Umbilical cord (tissue), 2 donors: ENCODE results near the gene ARFRP1. TPM values are rescaled to one million over a fixed set of nuclear protein-coding genes. Genes with fewer than 3 reads are reported as not detected.
"Not testable (repeated sequence)": the region's sequence is repeated elsewhere in the genome, so short reads cannot be mapped to it uniquely, and the experiment has no call there.

ENCODE experiments used
- DNase-seq: peaks from one replicate; pipeline ENCODE4 v3.0.0-alpha.2; 2015; ENCODE audit warnings: low spot score
- total RNA-seq: library from RNA; depleted of rRNA; stranded (reverse); fragments of >200 nt; gene quantifications from one replicate; pipeline ENCODE4 v1.2.3, GENCODE V29; 2014; ENCODE audit warnings: low replicate concordance; ENCODE audit not compliant: insufficient read depth

The ARFRP1 gene
- total RNA-seq, 1 donor from 2014 or later: 38.3 TPM

DNA sequence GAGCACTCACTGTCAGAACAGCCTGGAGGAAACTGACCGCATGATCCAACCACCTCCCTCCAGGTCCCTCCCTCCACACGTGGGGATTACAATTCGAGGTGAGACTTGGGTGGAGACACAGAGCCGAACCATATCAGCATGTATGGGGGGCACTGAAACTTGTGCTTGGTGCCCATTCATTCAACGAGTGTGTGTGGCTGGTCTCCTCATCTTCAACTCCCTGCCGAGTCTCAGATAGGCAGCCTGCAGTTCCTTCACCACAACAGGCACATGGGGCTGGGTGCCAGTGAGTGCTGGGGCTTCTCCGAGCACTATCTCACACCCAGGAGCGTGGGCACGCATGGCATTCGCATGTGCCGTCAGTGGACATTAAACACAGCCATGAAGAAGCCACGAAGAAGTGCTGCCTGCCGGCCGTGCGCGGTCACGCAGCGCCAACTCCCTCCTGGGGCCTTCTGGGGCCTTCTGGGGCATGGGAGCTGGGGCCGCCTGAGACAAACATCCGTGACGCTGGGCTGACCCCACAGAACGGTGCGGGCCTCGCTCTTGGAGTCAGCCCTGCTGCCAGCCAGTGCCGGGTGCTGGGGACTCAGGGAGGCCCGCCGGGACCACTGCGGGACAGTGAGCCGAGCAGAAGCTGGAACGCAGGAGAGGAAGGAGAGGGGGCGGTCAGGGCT lies 50.4 kb downstream of the ARFRP1 start:
- peak; percentile 26 for DNase-seq

DNA sequence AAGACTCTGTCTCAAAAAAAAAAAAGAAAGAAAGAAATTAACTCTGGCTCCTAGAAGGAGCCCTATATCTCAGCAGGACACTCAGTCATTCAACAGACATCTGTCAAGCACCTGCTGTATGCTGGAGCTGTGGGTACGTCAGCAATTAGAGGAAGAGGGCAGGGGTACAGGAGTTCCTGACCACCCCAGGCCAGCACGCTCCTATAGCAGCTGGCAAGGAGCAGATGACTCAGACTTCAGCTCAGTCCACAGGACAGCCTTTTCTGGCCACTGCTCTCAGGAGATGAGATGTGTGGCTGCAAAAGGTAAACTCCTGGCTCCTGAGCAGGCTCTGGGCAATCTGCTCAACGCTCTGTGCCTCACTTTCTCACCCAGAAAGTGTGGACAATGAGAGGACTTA lies 51.3 kb downstream of the ARFRP1 start:
- no peak for DNase-seq

DNA sequence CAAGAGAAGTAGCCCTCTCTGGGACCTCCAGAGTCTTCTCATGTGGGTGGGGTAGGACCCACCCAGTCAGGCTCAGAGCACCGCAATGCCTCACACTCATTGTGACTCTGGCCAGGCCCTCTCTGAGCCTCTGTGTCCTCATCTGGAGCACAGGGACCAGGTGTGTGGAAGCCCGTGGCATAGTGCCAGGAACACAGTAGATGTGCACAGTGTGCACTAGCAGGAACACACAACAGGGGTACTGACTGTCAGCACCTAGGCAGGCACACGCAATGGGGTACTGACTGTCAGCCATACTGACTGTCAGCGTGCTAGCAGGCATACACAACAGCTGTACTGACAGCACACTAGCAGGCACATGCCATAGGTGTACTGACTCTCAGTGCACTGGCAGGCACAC lies 52.5 kb downstream of the ARFRP1 start:
- DNase-seq: no peak

DNA sequence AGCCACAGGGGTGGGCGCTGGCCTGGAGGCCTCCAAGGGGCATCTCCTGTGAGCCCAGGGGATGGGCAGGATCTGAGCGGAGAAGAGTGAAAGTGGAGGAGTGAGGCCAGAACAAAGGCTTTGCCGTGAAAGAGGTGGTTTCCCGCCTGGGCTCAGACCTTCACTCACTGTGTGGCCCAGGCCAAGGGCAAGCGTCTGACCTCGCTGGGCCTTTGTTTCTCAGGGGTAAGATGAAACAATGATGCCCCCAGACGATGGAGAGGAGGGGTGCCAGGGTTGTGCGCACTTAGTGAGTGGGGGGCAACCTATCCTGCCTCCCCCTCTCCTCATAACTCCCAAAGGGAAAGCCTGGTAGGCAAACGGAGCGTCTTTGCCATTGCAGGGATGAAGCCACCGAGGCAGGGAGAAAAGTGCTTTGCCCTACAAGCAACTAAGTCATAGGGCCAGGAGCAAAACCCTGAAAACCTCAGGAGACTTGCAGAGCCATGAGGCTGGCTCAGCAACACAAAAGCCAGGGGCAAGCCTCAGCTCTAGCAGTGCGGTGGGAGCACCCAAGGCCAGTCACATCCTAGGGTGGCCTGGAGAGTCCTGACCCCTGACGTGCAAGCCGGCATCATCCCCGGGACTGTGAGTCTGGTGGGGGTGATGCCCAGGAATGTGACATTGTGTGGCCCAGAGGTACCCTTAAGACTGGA lies 53.7 kb downstream of the ARFRP1 start:
- no peak for DNase-seq

DNA sequence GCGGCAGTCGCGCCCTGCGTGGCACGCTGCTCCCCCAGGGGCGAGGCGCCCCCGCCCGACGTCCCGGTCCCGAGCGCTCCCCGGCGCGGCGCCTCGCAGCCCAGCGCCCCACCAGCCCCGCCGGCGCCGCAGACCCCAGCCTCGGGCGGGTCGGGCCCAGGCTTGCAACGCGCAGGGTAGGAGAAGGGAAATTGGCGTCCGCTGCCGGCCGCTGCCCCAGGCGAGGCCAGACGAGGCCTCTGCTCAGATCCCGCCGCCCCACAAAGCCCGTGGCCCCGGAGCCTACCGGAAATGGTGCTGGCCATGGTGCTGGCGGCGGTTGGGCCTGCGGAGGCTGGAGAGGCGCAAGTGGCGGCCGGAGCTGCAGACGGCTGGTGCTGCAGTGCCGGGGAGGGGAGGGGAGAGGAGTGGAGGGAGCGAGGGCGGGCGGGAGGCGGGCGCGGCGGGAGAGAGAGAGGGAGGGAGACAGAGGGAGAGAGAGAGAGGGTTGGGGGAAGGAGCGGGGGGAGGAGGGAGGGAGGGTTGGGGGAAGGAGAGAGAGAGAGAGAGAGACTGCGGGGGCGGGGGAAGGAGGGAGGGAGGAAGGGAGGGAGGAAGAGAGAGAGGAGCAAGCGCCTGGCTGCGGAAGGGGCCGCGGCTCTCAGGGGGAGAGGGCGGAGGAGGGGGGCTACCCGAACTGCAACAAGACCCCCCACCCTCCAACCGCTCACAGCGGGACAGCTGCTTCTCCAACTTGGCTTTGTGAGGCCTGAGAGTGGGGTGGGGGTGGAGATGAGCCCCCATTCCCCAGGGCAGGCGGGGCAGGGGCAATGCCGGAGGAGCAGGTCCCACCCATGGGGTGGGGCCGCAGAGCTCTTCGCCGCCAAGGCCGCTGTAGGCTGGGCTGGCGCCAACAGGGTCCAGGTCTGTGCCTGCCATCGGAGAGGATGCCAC lies 54.5 kb downstream of the ARFRP1 start, which contains the start of gene STMN3:
Gene STMN3 (minus strand): TSS at position 384 of the 933 bp plus-strand sequence. CDS start 79 bp downstream, at position 305.
- peak; percentile 95 for DNase-seq

DNA sequence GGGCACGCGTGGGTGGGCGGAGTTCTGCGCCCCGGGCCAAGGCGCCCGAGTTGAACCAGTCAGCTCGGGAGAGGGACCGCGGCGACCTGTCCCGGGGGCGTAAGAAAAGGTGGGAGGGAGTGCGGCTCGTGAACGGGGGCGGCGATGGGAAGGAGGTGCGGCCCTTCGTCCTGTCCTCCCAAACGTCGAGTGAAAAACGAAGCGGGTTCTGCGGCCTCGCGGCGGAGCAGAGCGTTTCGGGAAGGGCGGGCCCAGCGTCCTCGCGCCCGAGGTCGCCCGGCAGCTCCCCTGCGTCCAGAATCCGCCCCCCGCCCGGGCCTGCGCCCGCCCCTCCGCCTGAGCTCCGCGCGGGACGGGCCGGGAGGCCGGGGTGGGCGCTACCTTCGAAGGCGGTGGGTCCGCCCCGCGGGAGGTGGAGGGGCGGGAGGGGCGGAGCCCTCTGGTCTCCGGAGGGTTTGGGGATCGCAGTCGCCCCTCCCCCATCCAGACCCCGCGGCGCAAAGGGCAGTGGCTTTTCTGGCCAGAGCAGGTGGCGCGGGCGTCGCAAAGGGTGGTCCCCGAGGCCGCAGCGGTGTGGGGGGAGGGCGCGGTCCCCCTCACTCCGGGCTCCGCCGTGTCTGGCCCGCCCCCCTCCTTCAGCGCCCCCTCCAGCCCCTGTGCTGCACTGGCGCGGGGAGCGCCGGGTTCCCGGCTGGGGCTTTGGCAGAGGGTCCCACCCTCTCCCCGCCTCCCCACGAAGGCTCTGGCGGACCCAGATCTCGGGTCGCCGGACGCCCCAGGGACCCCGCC lies 55.4 kb downstream of the ARFRP1 start:
- peak; percentile 35 for DNase-seq

DNA sequence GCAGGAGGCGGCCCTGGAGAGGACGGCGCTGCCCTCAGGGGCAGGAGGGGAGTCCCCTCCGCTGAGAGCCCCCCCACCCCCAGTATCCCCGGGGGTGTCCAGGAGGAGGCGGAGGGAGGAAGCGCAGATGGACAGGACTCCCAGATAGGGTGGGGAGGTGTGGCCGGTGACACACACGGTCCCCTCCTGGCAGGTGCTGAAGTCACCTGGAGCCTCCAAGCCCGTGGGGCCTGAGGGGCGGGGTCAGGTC lies 55.9 kb downstream of the ARFRP1 start:
- DNase-seq: no peak

DNA sequence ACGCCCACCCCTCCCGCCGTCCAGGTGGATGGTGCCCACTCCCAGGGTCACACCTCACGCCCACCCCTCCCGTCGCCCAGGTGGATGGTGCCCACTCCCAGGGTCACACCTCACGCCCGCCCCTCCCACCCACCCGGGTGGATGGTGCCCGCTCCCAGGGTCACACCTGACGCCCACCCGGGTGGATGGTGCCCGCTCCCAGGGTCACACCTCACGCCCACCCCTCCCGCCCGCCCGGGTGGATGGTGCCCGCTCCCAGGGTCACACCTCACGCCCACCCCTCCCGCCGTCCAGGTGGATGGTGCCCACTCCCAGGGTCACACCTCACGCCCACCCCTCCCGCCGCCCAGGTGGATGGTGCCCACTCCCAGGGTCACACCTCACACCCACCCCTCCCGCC lies 57.3 kb downstream of the ARFRP1 start:
- DNase-seq: not testable (repeated sequence)

DNA sequence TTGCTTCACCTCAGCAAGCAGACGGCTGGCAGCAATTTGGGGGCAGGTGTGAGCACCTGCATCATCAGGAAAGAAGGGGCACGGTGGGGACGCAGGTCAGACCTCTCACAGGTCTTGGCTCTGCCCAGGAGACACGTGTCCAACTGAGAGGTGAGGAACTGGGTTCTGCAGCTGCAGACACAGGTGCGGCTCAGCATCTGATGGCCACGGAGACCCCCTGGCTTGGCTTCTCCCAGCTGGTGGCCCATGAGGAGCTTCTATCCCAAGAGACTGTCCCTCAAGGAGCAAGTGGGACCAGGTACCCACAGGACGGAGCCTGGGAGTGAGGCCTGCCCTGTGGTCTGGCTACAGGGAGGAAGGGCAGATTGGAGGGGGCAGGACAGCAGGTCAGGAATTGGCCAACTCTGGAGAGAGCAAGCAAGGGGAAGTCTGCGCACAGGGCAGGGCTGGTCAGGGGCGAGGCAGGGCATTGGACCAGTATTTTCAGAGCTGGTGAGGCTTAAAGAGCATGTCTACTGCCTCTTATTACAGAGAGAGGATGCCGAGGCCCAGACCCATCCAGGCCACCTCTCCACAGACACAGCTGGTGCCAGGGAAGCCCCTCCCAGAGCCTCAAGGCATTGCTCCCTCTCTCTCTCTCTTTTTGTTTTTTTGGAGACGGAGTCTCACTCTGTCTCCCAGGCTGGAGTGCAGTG lies 58.7 kb downstream of the ARFRP1 start:
- DNase-seq: no peak

Other genes starting within 250 kb of the ARFRP1 start
- gene KCNQ2, start 235.3 kb downstream of the ARFRP1 start, total RNA-seq: 0.96 TPM
- 7.2 TPM for gene EEF1A2, start 208.9 kb downstream of the ARFRP1 start, total RNA-seq
- 54.2 TPM for gene PPDPF, start 187.2 kb downstream of the ARFRP1 start, total RNA-seq
- 1.2 TPM for gene PTK6, start 170.6 kb downstream of the ARFRP1 start, total RNA-seq
- not detected for gene SRMS, start 160.2 kb downstream of the ARFRP1 start, total RNA-seq
- 1.2 TPM for gene FNDC11, start 153.8 kb downstream of the ARFRP1 start, total RNA-seq
- gene HELZ2, start 133.7 kb downstream of the ARFRP1 start, total RNA-seq: 35.6 TPM
- gene GMEB2, start 80.9 kb downstream of the ARFRP1 start, total RNA-seq: 3.4 TPM
- gene STMN3, start 54.6 kb downstream of the ARFRP1 start, total RNA-seq: 12.5 TPM
- 17.6 TPM for gene RTEL1, start 49.7 kb downstream of the ARFRP1 start, total RNA-seq
- gene TNFRSF6B, start 11.3 kb downstream of the ARFRP1 start, total RNA-seq: not detected
- 15.6 TPM for gene ZGPAT, start 63 bp upstream of the ARFRP1 start, total RNA-seq
- gene LIME1, start 28.7 kb upstream of the ARFRP1 start, total RNA-seq: 1.2 TPM
- 15.2 TPM for gene SLC2A4RG, start 31.8 kb upstream of the ARFRP1 start, total RNA-seq
- 1.7 TPM for gene ZBTB46, start 123.3 kb upstream of the ARFRP1 start, total RNA-seq
- not detected for gene ABHD16B, start 153.5 kb upstream of the ARFRP1 start, total RNA-seq
- 72.2 TPM for gene TPD52L2, start 157.3 kb upstream of the ARFRP1 start, total RNA-seq
- gene DNAJC5, start 187.2 kb upstream of the ARFRP1 start, total RNA-seq: 25.5 TPM
- 48.2 TPM for gene UCKL1, start 248.4 kb upstream of the ARFRP1 start, total RNA-seq